ENCODE results near the gene ZNF18. TPM values are rescaled to one million over a fixed set of nuclear protein-coding genes. Genes with fewer than 3 reads are reported as not detected.

ZNF18 gene
- total and polyA plus RNA-seq, 2 experiments from 2014 or later = 7.9 to 11.3 TPM

GRCh38 chr17:11932337-11932898, 64.9 kb downstream of the ZNF18 start:
- Histone ChIP-seq H3K9me2 (ENCODE audit: insufficient read depth) (no peaks in the 10 kb centered on the region), H3F3A (ENCODE audit: insufficient read depth) (no peaks in the 10 kb centered on the region), H2AFZ (no peak overlapping the region), H3K4me3 (no peak overlapping the region), H3K79me2 (ENCODE audit: insufficient read depth) (no peaks in the 10 kb centered on the region), H3K36me3 (ENCODE audit: low read depth) (no peaks in the 10 kb centered on the region), H3K9ac (no peak overlapping the region), H3K4me1 (ENCODE audit: insufficient read depth) (no peaks in the 10 kb centered on the region), H3K27ac (no peak overlapping the region), H4K20me1 (ENCODE audit: insufficient read depth) (no peaks in the 10 kb centered on the region), H3K27me3 (replicated peaks; ENCODE audit: insufficient read depth) (no peaks in the 10 kb centered on the region), H3K4me2 (ENCODE audit: unreplicated experiment) (no peak overlapping the region), H3K9me3 (ENCODE audit: low read depth) (no peaks in the 10 kb centered on the region)
- TF ChIP-seq EZH2 (IDR thresholded peaks at IDR 0.05; ENCODE audit: insufficient read depth, poor library complexity, severe bottlenecking) = no peak
- no peak for TF ChIP-seq EZH2phosphoT487 (IDR thresholded peaks at IDR 0.05; ENCODE audit: insufficient read depth, low read depth)
- DNase-seq = no peak
- WGBS, 2 experiments (ENCODE audit: low coverage in 1 of 2, low lambda C conversion rate in 2 of 2, missing lambda C conversion rate in 2 of 2) = 55 to 70% methylated on average over 10 of the region's 10 CpGs
- in situ Hi-C loops (cut with MboI) = no loop called here

GRCh38 chr17:11928436-11928835, 68.8 kb downstream of the ZNF18 start:
- Histone ChIP-seq H3K4me2 (ENCODE audit: unreplicated experiment) (no peak overlapping the region), H2AFZ (no peak overlapping the region), H3K36me3 (ENCODE audit: low read depth) (no peaks in the 10 kb centered on the region), H3K4me1 (ENCODE audit: insufficient read depth) (no peaks in the 10 kb centered on the region), H3K27ac (no peak overlapping the region), H3F3A (ENCODE audit: insufficient read depth) (no peaks in the 10 kb centered on the region), H3K79me2 (ENCODE audit: insufficient read depth) (no peaks in the 10 kb centered on the region), H4K20me1 (ENCODE audit: insufficient read depth) (no peaks in the 10 kb centered on the region), H3K9me2 (ENCODE audit: insufficient read depth) (no peaks in the 10 kb centered on the region), H3K9ac (no peak overlapping the region), H3K27me3 (replicated peaks; ENCODE audit: insufficient read depth) (no peaks in the 10 kb centered on the region), H3K9me3 (ENCODE audit: low read depth) (no peaks in the 10 kb centered on the region), H3K4me3 (no peak overlapping the region)
- DNase-seq = no peak
- in situ Hi-C loops (cut with MboI) = no loop called here
- TF ChIP-seq EZH2 (IDR thresholded peaks at IDR 0.05; ENCODE audit: insufficient read depth, poor library complexity, severe bottlenecking) = no peak
- 45% methylated on average over 4 of the region's 4 CpGs for WGBS, 2 experiments (ENCODE audit: low coverage in 1 of 2, low lambda C conversion rate in 2 of 2, missing lambda C conversion rate in 2 of 2)

Small RNAs within 50 kb of the gene (small RNA-seq; reads per million reads assigned to genes)
- not detected for gene RNU11-2P (ENCODE audit: low read depth, low replicate concordance)

Other genes starting within 250 kb of the ZNF18 start
- gene MAP2K4, start 23.4 kb upstream of the ZNF18 start, total RNA-seq (2014; rRNA removed; shearing (Covaris generic)) = 34.5 and 47.8 TPM in 2 replicates
- 21.2 and 24.5 TPM in 2 replicates for gene MAP2K4, start 23.4 kb upstream of the ZNF18 start, polyA plus RNA-seq (2016; fragmentation: Nextera tagmentation; extraction: Ambion mirVana)